Activated CD4-positive, CD25-positive, alpha-beta regulatory T cell treated with anti-CD3 and anti-CD28 coated beads, Interleukin-2, amount 50 U/mL, for 16 hours (primary cell): ENCODE measurements around the gene GXYLT1.
"Not testable (repeated sequence)": the region's sequence is repeated elsewhere in the genome, so short reads cannot be mapped to it uniquely, and the experiment has no call there.

Source experiments
- DNase-seq: peaks from one replicate; pipeline ENCODE4 v3.0.0-alpha.2; 2020; ENCODE audit warnings: low read depth, low spot score

Gene GXYLT1

DNA sequence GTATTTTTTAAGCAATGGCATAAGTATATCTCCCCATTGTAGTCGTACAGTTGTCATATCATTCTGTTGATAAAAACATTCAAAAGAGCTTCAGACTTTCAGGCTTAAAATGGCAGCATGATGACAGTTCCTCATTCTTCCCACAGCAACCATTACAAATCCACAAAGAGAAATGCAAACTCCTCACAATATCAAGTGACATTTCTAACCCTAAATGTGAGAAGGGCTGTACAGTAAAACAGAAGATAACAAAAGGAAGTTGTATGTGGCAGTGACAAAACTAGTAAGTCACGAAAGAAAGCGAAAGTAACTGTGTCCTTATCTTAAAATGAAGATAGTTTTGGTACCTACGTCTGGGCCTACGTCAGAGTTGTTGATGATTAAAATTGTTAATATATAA, 46.7 kb downstream of the GXYLT1 start:
- DNase-seq, result no peak

DNA sequence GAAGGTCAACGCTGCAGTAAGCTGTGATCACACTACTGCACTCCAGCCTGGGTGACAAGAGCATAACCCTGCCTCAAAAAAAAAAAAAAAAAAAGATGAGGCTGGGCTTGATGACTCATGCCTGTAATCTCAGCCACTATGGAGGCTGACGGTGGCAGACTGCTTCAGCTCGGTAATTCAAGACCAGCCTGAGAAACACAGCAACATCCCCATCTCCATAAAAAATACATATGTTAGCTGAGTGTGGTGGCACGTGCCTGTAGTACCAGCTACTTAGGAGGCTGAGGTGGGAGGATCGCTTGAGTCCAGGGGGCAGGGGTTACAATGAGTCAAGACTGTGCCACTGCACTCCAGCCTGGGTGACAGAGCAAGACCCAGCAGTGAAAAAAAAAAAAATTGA, 50.4 kb downstream of the GXYLT1 start:
- no peak for DNase-seq

DNA sequence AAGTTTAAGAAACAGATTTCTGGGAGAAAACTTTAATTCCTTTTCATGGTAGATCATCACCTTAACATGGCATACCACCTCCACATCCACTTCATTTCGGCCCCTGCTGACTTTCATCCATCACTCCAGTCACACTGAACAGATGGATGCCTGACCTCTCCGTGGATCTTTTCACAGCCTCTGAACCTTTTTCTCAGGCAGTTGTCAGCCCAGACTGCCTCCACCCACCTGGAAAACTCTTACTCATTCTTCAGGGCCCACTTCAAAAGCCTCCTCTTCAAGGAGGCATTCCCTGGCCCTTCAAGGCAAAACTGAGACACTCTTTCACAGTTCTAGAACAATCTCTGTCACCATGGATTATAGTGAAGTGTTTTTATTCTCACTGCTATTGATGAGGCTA, 52.9 kb downstream of the GXYLT1 start:
- DNase-seq, result no peak

DNA sequence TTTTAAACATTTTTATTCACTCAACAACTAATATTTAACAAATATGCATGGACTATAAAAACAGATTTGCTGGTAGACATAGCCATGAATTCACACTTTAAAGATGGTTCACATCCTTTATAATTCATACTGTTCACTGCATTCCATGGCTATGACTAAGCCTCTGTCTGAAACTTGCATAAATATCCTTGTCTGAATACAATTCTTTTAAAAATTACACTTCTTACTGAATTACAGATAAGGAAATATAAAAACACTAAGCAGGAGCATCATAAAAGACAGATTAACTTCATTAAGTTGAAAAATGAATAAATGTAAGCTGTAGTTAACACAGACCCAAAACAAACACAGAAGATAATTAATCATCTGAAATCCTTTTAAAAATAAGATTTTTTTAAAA, 53.8 kb downstream of the GXYLT1 start:
- no peak for DNase-seq

DNA sequence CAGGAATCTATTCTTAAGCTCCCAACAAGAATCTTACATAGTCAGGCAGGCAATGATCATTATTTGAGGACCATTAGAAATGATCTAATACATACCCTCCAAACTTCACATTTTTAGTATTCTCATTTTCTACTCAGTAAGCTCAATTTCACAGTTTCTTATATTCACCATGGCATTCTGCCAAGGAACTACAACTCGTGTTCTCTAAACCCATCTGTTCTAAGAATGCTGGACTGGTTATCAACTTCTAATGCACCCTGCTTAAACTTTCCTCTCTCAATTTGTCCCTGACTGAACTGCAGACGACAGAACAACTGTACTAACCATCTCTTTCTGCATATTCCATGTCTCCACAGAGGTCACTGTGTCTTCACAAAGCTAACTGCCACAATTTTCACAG, 58.6 kb downstream of the GXYLT1 start:
- DNase-seq, result no peak

DNA sequence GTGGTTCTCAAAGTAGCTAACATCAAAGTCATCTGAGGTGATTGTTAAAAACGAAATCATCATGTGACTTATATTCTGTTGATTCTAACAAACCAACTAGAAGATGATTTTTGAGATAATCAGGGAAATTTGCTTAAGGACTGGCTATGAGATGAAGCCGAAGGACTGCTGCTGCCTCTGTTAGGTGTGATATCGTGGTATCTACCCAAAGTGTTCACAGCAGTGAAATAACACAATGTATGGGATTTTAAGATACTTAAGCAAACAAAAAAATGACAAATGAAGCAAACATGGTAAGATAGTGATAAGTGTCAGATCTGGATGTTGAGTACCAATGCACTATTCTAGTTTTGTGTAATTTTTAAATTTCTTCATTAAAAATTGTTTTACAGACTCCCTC, 59.1 kb downstream of the GXYLT1 start:
- no peak for DNase-seq

DNA sequence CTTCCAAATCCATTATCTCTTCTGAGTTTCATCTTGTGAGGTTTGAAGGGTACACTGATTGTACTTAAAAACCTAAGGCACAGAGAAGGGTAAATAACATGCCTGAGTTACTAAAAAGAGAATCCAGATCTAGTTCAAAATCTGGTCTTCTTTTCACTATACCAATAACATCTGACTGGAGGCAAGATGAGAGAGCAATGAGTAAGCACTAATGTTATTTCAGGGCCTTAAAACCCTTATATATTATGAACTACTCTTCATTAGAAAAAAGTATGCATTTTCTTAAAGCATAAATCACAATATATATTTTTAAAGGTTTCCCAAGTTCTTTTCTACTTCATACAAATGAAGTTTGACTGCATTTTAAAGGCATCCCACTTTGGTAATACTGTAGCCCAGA, 60.2 kb downstream of the GXYLT1 start:
- no peak for DNase-seq

DNA sequence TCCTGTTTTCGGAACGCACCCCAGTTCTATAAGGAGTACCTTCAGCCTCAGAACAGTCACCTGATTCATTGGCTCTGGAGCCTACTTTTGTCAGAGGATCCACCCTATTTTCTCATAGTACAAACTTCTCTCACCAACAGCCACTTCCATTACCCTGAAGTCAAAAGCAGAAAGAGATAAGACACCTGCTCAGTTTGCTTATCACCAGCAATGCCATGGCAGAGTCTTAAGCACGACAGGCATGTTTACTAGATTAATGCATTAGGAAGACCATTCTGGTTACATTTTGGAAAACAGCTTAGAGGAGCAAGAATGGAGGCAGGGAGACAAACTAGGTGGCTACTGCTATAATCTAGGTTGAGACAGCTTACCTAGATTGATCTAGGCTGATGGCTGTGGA, 67.7 kb downstream of the GXYLT1 start:
- DNase-seq, result no peak

DNA sequence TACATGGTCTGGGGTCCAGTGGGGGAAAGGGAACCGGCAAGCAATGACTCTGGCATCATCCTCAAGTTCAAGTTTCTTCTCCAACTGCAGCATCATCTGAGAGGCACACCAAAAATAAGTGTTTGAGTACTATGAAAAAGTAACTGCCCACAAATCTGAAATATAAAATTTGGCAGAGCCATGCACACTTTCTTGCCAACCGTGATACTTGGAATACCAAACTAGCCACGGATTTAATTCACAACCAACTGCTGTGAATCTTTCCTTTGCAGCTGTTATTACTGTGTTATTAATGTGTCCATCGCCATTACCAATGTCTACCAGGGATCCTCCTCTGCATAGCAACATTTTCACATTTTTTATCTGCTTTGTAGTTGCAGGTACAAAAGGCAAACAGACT, 74.6 kb downstream of the GXYLT1 start:
- DNase-seq, result no peak

DNA sequence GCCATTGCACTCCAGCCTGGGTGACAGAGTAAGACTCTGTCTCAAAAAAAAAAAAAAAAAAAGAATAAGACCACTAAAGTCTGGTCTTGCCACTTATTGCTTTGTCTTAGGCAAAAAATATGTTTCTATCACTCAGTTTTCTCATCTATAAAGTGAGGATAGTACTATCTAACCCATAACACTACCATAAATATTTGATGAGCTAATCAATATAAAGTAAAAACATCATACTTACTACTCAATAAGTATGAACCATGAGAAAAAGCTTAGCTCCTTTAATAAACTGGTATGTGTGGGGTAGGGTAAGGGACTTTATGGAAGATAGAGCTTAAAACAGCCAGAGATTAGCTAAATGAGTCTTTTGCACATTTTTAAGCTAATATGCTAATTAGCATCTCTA, 85.5 kb downstream of the GXYLT1 start:
- DNase-seq, result no peak

DNA sequence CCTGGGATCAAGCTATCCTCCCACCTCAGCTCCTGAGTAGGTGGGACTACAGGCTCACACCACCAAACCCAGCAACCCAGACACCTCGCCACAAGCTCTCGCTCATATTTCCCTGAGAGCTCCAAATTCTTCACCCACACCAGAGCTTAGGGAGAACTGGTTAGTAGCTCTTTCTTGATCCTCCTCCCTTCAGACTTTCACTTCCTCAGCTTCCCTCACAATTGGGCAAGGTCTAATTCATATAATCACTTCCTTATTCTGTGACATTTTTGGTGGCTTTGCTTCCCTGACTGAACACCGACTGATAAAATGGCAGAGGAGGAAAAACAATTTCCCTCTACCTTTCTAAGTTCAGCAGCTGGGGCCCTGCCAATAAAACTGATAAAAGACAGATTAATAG, 88.5 kb downstream of the GXYLT1 start:
- DNase-seq, result no peak

DNA sequence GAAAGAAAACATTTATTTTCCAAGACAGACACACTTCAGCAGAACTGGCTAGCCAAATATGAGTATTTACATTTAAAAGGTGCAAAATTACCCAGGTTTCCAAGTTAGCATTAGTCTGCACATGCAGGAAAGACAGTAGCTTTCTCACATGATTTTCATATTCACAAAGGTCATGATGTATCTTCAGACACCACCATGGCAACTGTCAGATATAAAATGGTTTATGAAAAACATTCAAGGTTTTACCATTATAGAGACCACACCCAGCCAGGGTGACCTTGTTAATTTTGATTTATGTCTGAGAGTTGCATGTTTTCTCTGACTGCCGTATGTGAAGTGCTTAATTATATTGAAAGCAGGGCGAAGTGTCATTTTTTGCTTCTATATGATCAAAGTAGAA, 91.2 kb downstream of the GXYLT1 start:
- no peak for DNase-seq

DNA sequence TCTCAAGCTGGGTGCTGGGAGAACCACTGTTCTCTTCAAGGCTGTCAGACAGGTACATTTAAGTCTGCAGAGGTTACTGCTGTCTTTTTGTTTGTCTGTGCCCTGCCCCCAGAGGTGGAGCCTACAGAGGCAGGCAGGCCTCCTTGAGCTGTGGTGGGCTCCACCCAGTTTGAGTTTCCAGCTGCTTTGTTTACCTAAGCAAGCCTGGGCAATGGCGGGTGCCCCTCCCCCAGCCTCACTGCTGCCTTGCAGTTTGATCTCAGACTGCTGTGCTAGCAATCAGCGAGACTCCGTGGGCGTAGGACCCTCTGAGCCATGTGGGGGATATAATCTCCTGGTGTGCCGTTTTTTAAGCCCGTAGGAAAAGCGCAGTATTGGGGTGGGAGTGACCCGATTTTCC, 95.7 kb downstream of the GXYLT1 start:
- DNase-seq, result not testable (repeated sequence)

DNA sequence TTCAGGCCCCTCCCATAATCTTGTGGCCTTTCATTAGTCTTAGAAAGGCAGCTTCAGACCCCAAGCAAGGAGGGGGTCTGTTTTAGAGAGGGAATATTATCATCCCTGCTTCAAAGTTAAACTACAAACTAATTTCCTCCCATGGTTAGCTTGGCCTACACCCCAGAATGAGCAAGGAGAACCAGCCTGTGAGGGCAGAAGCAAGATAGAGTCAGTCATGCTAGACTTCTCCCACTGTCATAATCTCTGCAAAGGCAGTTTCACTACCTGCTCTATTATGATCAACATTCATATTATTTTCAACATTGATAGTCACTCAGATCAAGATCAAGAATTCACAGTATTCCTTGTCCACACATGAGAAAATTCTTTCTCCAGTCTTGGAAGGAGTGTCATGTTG, 105.1 kb downstream of the GXYLT1 start:
- DNase-seq, result no peak

DNA sequence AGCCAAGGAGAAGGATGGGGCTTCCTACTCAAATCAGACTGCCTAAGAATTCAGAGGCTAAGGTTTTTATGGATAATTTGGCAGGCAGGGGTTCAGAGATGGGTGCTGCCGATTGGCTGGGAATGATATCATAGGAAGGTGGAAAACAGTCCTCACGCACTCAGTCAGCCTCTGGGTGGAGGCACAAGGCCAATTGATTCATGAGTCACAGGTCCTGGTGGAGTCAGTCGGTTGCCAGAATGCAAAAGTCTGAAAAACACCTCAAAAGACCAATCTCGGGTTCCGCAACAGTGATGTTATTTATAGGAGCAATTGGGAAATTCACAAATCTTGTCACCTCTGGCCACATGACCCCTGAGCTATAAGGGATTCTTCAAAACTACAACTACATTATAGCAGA, 105.5 kb downstream of the GXYLT1 start:
- no peak for DNase-seq

DNA sequence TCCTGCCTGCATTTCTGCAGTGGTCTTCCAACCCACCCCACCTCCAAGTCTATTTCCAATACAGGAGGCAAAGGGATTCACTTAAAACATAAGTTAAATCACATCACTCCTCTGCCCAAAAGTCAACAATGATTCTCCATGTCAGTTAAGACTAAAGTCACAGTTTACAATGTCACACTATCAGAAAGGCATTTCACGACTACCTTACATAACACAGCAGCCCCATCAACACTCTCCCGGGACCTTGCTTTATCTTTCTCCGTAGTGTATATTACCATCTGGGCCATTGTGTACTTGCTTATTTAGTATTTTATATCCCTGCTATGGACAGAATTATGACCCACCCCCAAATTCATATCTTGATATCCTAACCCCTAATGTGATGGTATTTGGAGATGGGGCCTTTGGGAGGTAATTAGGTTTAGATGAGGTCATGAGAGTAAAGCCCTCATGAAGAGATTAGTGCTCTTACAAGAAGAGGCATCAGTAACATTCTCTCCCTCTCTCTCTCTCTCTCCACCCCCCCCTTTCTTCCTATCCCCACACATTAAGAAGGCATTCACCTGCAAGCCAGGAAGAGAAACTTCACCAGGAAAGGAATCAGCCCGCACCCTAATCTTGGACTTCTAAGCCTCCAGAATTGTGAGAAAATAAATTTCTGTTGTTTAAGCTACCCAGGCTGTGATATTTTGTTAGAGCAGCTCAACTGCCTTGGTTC, 112.7 kb downstream of the GXYLT1 start:
- DNase-seq, result no peak
